Activated T-helper 17 cell treated with anti-CD3 and anti-CD28 coated beads, Interleukin-2, amount 50 U/mL, for 72 hours (primary cell): ENCODE data around the gene EGFL6. TPM values are rescaled to one million over a fixed set of nuclear protein-coding genes. Genes with fewer than 3 reads are reported as not detected.
"Not testable (repeated sequence)": the region's sequence is repeated elsewhere in the genome, so short reads cannot be mapped to it uniquely, and the experiment has no call there.

ENCODE experiments used
- ATAC-seq: fragments of 150-1000 bp; cut with Tn5 transposase; replicated peaks from 2 replicates; pipeline ENCODE4 v1.10.0; 2021; ENCODE audit warnings: mild to moderate bottlenecking, moderate library complexity
- H3K27ac Mint-ChIP-seq: one replicate; pipeline ENCODE4 v1.8.0; 2022; ENCODE audit warnings: mixed read lengths
- H3K27me3 Mint-ChIP-seq: one replicate; pipeline ENCODE4 v1.8.0; 2022; ENCODE audit warnings: mixed read lengths
- H3K36me3 Mint-ChIP-seq: one replicate; pipeline ENCODE4 v1.8.0; 2022; ENCODE audit warnings: low read depth, mild to moderate bottlenecking, mixed read lengths
- H3K4me1 Mint-ChIP-seq: one replicate; pipeline ENCODE4 v1.8.0; 2022; ENCODE audit warnings: mixed read lengths
- H3K4me3 Mint-ChIP-seq: one replicate; pipeline ENCODE4 v1.8.0; 2022; ENCODE audit warnings: mild to moderate bottlenecking, mixed read lengths
- H3K9me3 Mint-ChIP-seq: one replicate; pipeline ENCODE4 v1.8.0; 2022; ENCODE audit warnings: mixed read lengths
- total RNA-seq, 2 donors: library from RNA; stranded (reverse); gene quantifications; one replicate each; pipeline ENCODE4 v1.2.3, GENCODE V29; 2022

Gene EGFL6
- total RNA-seq, 2 donors from 2014 or later = 0.21 to 1.3 TPM

GRCh38 chrX:13676885-13677284 is 107.5 kb downstream of the EGFL6 start:
- H3K4me3 Mint-ChIP-seq = no peak overlapping the region
- no peaks in the 10 kb centered on the region for H3K9me3 Mint-ChIP-seq
- no peaks in the 10 kb centered on the region for H3K27me3 Mint-ChIP-seq
- no peaks in the 10 kb centered on the region for H3K36me3 Mint-ChIP-seq
- no peak overlapping the region for H3K27ac Mint-ChIP-seq
- H3K4me1 Mint-ChIP-seq = no peaks in the 10 kb centered on the region
- no peak for ATAC-seq

GRCh38 chrX:13679700-13680099 is 110.3 kb downstream of the EGFL6 start:
- not testable (repeated sequence) for H3K9me3 Mint-ChIP-seq, H3K36me3 Mint-ChIP-seq, H3K27me3 Mint-ChIP-seq, H3K4me1 Mint-ChIP-seq, H3K27ac Mint-ChIP-seq, ATAC-seq, H3K4me3 Mint-ChIP-seq

GRCh38 chrX:13681595-13681994 is 112.2 kb downstream of the EGFL6 start:
- Mint-ChIP-seq H3K27me3 (no peaks in the 10 kb centered on the region), H3K4me3 (no peak overlapping the region), H3K36me3 (no peaks in the 10 kb centered on the region), H3K27ac (no peak overlapping the region), H3K9me3 (no peaks in the 10 kb centered on the region), H3K4me1 (peaks cover 9% of the 10 kb centered on the region)
- no peak for ATAC-seq

Other genes with a start within 250 kb of the EGFL6 start
- not detected for gene ATXN3L, start 249.5 kb upstream of the EGFL6 start, total RNA-seq
- gene TCEANC, start 83.5 kb downstream of the EGFL6 start, total RNA-seq = 1 to 10 TPM; 1.8 to 3.5 TPM
- 10 to 100 TPM; 18.3 to 30.5 TPM for gene RAB9A, start 119.5 kb downstream of the EGFL6 start, total RNA-seq
- 10 to 100 TPM; 21.1 to 23.4 TPM for gene TRAPPC2, start 165.0 kb downstream of the EGFL6 start, total RNA-seq
- gene OFD1, start 165.1 kb downstream of the EGFL6 start, total RNA-seq = 10 to 100 TPM; 27.8 to 61.7 TPM
- not detected for gene GPM6B, start 247.5 kb downstream of the EGFL6 start, total RNA-seq